WERI-Rb-1 (cell line): ENCODE results near the gene IFT20.

Experiments
- DNase-seq: peaks from one replicate; pipeline ENCODE4 v3.0.0-alpha.2; 2020
- H3K27ac ChIP-seq: fragments of 250-450 bp; sonication (Bioruptor Pico); 2 replicates; pipeline ENCODE4 v1.5.1; 2020; ENCODE audit warnings: mild to moderate bottlenecking, moderate library complexity
- H3K27me3 ChIP-seq: fragments of 250-450 bp; sonication (Bioruptor Pico); 2 replicates; pipeline ENCODE4 v1.5.1; 2021; ENCODE audit warnings: mild to moderate bottlenecking, low read depth, moderate library complexity; ENCODE audit not compliant: insufficient read depth, severe bottlenecking
- H3K36me3 ChIP-seq: fragments of 250-450 bp; sonication (Bioruptor Pico); 2 replicates; pipeline ENCODE4 v1.5.1; 2020; ENCODE audit warnings: mild to moderate bottlenecking, moderate library complexity
- H3K4me3 ChIP-seq: 2 replicates; pipeline ENCODE4 v1.5.1; 2011; ENCODE audit warnings: low read depth, mild to moderate bottlenecking, control low read depth, low read length
- H3K9me3 ChIP-seq: fragments of 250-450 bp; sonication (Bioruptor Pico); 2 replicates; pipeline ENCODE4 v1.5.1; 2021; ENCODE audit warnings: mild to moderate bottlenecking, moderate library complexity; ENCODE audit not compliant: severe bottlenecking
- TF ChIP-seq, protein P1 (sequence below): IDR thresholded peaks from 2 replicates; pipeline ENCODE4 v1.5.1; 2011; ENCODE audit warnings: low read depth, mild to moderate bottlenecking, control low read depth, inconsistent platforms, low read length

Gene IFT20

DNA sequence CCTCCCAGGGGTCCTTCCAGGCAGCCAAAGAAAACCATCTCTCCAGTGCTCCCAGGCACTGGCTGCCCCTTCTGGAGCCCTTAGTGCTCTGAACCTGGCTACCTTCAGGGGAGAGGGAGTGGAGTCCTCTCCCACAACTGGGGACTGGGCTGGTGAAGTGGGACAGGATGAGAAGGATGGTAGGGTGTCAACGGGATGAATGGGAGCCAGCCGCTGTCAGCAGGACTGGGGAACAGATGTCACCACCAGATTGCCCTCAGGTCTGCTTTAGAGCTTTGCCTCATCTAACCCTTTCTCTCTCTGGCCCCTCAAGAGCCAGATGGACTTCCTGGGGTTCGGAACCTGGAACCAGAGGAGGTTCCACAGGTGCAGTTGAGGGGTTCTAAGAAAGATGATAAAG, 30.2 kb upstream of the IFT20 start:
- no peaks in the 10 kb centered on the region for H3K27me3 ChIP-seq
- H3K9me3 ChIP-seq: no peaks in the 10 kb centered on the region
- H3K4me3 ChIP-seq: no peak overlapping the region
- DNase-seq: peak; percentile 81
- H3K27ac ChIP-seq: peak overlapping the region; percentile 83
- TF ChIP-seq, protein P1, sequence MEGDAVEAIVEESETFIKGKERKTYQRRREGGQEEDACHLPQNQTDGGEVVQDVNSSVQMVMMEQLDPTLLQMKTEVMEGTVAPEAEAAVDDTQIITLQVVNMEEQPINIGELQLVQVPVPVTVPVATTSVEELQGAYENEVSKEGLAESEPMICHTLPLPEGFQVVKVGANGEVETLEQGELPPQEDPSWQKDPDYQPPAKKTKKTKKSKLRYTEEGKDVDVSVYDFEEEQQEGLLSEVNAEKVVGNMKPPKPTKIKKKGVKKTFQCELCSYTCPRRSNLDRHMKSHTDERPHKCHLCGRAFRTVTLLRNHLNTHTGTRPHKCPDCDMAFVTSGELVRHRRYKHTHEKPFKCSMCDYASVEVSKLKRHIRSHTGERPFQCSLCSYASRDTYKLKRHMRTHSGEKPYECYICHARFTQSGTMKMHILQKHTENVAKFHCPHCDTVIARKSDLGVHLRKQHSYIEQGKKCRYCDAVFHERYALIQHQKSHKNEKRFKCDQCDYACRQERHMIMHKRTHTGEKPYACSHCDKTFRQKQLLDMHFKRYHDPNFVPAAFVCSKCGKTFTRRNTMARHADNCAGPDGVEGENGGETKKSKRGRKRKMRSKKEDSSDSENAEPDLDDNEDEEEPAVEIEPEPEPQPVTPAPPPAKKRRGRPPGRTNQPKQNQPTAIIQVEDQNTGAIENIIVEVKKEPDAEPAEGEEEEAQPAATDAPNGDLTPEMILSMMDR: no peak
- H3K36me3 ChIP-seq: peaks cover 18% of the 10 kb centered on the region

DNA sequence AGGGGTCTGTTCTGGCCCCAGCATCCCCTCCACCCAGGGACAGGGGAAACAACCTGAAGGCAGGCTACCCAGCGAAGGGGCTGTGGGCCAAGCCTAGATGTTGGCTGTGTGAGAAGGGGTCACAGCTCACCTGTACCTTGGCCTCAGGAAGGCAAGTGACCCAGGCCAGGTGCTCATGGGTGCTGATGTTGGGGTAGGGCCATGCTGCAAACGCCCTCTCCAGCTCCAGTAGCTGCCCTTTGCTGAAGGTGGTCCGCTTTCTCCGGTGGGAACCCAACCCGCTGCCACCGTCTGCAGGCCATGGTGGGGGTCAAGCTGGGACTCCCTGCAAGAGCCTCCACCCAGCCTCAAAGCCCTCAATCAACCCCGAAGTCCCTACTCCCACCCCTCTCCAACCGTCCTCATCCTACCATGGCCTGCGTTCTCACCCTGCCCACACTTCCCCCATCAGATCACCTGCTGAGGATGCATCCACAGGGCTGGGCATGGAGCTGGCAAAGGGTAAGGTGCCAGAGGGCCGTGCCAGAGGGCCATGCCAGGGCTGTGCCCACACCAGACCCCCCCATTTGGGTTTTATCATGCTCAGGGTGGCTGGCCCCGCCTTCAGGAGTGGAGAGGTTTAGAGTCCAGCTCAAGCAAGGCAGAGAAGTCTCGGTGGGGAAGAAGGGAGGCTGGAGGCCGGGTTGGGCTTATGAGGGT, 29.5 kb upstream of the IFT20 start, which contains the start of gene SEBOX:
TSS of gene SEBOX (minus strand) at position 535 of the 699 bp plus-strand sequence. CDS start at position 487, 48 bp downstream.
- Histone ChIP-seq H3K9me3 (no peaks in the 10 kb centered on the region), H3K27ac (peak within 1 kb of the TSS; percentile 83), H3K27me3 (no peaks in the 10 kb centered on the region), H3K36me3 (peaks cover 24% of the 10 kb centered on the region), H3K4me3 (no peak within 1 kb of the TSS)
- TF ChIP-seq, protein P1: no peak
- no peak for DNase-seq

DNA sequence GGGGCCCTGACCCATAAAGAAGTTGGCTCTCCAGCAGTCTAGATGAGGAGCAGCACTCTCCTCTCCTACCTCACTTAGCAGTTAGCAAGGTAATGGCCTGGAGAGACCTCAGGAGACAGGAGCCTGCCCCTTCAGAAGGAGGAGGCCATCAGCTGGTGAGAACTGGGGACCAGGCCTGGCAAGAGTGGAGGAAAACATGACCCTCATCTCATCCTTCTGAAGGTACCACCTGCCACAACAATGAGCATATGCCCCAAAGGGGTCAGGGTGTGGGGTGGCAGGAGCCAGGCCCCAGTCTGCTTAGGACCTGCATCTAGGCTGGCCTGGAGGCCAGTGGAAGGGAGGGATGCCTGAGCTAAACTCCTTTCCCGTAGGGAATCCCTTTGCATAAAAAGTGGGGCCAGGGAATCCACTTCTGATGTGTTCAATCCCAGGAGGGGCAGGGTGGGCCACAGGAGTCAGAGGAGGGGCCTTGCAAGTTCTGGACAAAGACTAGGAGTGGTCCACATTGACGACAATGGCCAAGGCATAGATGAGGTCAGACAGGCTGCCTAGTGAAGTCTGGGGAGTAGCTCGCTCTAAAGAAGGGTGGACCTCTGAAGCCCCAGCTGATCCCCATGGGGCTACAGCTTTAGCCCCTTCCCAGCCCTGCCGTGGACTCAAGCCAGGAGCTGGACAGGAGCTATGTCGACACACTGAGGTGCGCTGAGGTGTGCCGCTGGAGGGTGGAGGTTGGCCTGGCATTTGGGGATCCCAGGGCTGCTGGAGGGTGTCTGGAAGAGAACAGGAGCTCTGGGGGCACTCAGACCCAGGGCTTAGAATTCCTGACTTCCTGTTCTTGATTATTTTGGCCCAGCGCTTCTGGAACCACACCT, 28.7 kb upstream of the IFT20 start:
- H3K9me3 ChIP-seq: no peaks in the 10 kb centered on the region
- H3K4me3 ChIP-seq: no peak overlapping the region
- no peak for DNase-seq
- H3K36me3 ChIP-seq: peaks cover 31% of the 10 kb centered on the region
- no peaks in the 10 kb centered on the region for H3K27me3 ChIP-seq
- TF ChIP-seq, protein P1: no peak
- peak overlapping the region; percentile 83 for H3K27ac ChIP-seq

DNA sequence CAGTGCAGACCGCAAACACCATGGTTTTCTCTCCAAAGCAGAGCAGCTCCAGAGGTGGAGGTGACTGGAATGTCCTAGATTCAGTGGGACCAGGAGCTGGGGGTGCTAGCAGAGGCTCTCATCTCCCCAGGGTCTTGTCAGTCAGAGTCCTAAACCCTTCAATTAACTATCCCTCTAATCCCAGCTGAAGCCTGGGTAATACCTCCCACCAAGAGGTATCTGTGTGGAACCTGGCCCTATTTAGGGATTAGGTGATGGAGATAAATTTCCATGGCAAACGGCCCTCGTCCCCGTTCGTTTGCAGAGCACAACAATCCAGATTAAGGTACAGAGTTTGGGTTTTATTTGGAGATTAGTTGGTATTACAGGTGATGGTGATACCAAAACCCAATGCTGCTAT, 27.9 kb upstream of the IFT20 start:
- Histone ChIP-seq H3K27me3 (no peaks in the 10 kb centered on the region), H3K36me3 (peaks cover 35% of the 10 kb centered on the region)
- TF ChIP-seq, protein P1: no peak

DNA sequence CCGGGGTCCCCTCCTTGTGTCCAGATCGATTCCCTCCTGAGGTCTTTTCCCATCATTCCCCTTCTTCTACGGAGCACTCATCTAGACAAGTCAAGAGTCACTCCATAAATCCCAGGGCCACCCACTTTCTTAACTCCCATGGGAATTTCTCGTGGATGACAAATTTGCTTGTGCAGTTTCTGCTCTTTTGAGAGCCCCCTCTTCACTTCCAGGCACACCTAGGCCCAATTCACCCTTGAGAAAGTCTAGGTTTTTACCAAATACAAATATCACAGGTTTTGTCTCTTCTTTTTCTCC, 22.6 kb upstream of the IFT20 start:
- H3K4me3 ChIP-seq: peak overlapping the region; percentile 80
- DNase-seq: no peak
- H3K27ac ChIP-seq: peak overlapping the region; percentile 92
- peaks cover 58% of the 10 kb centered on the region for H3K36me3 ChIP-seq
- H3K9me3 ChIP-seq: no peaks in the 10 kb centered on the region
- H3K27me3 ChIP-seq: no peaks in the 10 kb centered on the region
- TF ChIP-seq, protein P1: no peak

More for the DNA sequence above, 27.9 kb upstream of the IFT20 start:
- peak; percentile 60 for DNase-seq
- no peak overlapping the region for H3K4me3 ChIP-seq
- H3K27ac ChIP-seq: no peak overlapping the region
- no peaks in the 10 kb centered on the region for H3K9me3 ChIP-seq
